Sciatic nerve (tissue), 2 donors: ENCODE measurements around the gene LRRC41. TPM values are rescaled to one million over a fixed set of nuclear protein-coding genes. Genes with fewer than 3 reads are reported as not detected.
"Not testable (repeated sequence)": the region's sequence is repeated elsewhere in the genome, so short reads cannot be mapped to it uniquely, and the experiment has no call there.

Source experiments
- ATAC-seq: fragments of 200-7000 bp; cut with Tn5 transposase; one replicate; pipeline ENCODE4 v1.9.1; 2020; ENCODE audit warnings: mild to moderate bottlenecking, moderate library complexity
- DNase-seq: peaks from one replicate; pipeline ENCODE4 v3.0.0-alpha.2; 2020; ENCODE audit warnings: low spot score
- intact Hi-C: fragments of 100-400 bp; cut with DNase I; formaldehyde crosslinking; loops from one replicate; pipeline ENCODE4 v1.14.2; 2022
- total RNA-seq: library from RNA; stranded (reverse); fragmentation: NEBNext Ultra II Directional; extraction: Animal tissue kit (Norgen Biotek cat#: 25700); gene quantifications from one replicate; pipeline ENCODE4 v1.2.1, GENCODE V29; 2021
- donor health status: DM: no; HTN: no; CAD: no.
- donor health status: DM: no; HTN: no; CAD: no.

LRRC41 gene
- total RNA-seq, 1 donor from 2014 or later, result 47.7 TPM

- ATAC-seq (peak; percentile 99), DNase-seq (peak; percentile 98)
- intact Hi-C loops, result no loop called here
Observed at GRCh38 chr1:46247436-46248121, 55.8 kb downstream of the LRRC41 start, which contains the start of gene RAD54L. RAD54L (plus strand) TSS chr1:46247763; CDS start chr1:46248406, 643 bp downstream.

- intact Hi-C loops, result no loop called here
Observed at GRCh38 chr1:46246548-46247435, 56.6 kb downstream of the LRRC41 start.

GRCh38 chr1:46246136-46246535, 57.3 kb downstream of the LRRC41 start:
- ATAC-seq, intact Hi-C loops, DNase-seq: not testable (repeated sequence)

More at GRCh38 chr1:46246548-46247435, 56.6 kb downstream of the LRRC41 start:
- peak; percentile 75 for DNase-seq
- ATAC-seq, result peak; percentile 92

- no peak for DNase-seq
- no peak for ATAC-seq
- intact Hi-C loops, result no loop called here
Observed at GRCh38 chr1:46244656-46245371, 58.6 kb downstream of the LRRC41 start.

GRCh38 chr1:46243831-46244230, 59.6 kb downstream of the LRRC41 start:
- intact Hi-C loops, DNase-seq, ATAC-seq: not testable (repeated sequence)

GRCh38 chr1:46242918-46243317, 60.5 kb downstream of the LRRC41 start:
- no peak for DNase-seq
- ATAC-seq, result no peak
- intact Hi-C loops, result no loop called here

DNA sequence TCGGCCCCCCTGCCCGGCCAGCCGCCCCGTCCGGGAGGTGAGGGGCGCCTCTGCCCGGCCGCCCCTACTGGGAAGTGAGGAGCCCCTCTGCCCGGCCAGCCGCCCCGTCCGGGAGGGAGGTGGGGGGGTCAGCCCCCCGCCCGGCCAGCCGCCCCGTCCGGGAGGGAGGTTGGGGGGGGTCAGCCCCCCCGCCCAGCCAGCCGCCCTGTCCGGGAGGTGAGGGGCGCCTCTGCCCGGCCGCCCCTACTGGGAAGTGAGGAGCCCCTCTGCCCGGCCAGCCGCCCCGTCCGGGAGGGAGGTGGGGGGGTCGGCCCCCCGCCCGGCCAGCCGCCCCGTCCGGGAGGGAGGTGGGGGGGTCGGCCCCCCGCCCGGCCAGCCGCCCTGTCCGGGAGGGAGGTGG, 61.7 kb downstream of the LRRC41 start:
- DNase-seq, ATAC-seq, intact Hi-C loops: not testable (repeated sequence)

DNA sequence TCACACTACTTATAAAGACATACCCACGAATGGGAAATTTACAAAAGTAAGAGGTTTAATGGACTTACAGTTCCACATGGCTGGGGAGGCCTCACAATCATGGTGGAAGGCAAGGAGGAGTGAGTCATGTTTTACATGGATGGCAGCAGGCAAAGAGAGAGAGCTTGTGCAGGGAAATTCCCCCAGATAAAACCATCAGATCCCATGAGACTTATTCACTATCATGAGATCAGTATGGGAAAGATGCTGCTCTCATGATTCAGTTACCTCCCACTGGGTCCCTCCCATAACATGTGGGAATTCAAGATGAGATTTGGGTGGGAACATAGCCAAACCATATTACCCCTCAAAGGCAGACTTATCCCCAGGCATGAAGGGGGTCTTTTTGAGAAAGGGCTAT, 64.6 kb downstream of the LRRC41 start:
- DNase-seq, ATAC-seq, intact Hi-C loops: not testable (repeated sequence)

- DNase-seq (no peak), ATAC-seq (no peak)
- intact Hi-C loops, result no loop called here
Observed at GRCh38 chr1:46236882-46237281, 66.5 kb downstream of the LRRC41 start.

DNA sequence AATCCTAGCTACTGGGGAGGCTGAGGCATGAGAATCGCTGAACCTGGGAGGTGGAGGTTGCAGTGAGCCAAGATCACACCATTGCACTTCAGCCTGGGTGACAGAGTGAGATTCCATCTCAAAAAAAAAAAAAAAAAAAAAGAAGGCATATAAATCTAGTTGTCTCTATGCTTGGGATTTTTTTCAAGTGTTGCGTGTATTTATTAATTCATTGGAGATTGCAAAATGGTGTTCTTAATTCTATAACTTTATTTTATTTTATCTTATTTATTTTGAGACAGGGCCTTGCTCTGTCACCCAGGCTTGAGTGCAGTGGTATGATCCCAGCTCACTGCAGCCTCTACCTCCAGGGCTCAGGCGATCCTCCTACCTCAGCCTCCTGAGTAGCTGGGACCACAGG, 72.2 kb downstream of the LRRC41 start:
- intact Hi-C loops, ATAC-seq, DNase-seq: not testable (repeated sequence)

Other genes with a start within 250 kb of the LRRC41 start
- 53.5 TPM for gene PIK3R3, start 171.0 kb downstream of the LRRC41 start, total RNA-seq
- gene TSPAN1, start 128.5 kb downstream of the LRRC41 start, total RNA-seq, result 4.2 TPM
- gene P3R3URF, start 127.1 kb downstream of the LRRC41 start, total RNA-seq, result not detected
- gene POMGNT1, start 105.2 kb downstream of the LRRC41 start, total RNA-seq, result 87.2 TPM
- gene LURAP1, start 100.3 kb downstream of the LRRC41 start, total RNA-seq, result 16.1 TPM
- gene RAD54L, start 55.9 kb downstream of the LRRC41 start, total RNA-seq, result 1.8 TPM
- 103 TPM for gene UQCRH, start 82 bp upstream of the LRRC41 start, total RNA-seq
- gene NSUN4, start 37.2 kb upstream of the LRRC41 start, total RNA-seq, result 24.8 TPM
- 34.4 TPM for gene FAAH, start 90.7 kb upstream of the LRRC41 start, total RNA-seq
- 0.13 TPM for gene DMBX1, start 186.2 kb upstream of the LRRC41 start, total RNA-seq
- not detected for gene KNCN, start 248.0 kb upstream of the LRRC41 start, total RNA-seq